SK-MEL-5 (cell line): ENCODE data around the gene NTN1. TPM values are rescaled to one million over a fixed set of nuclear protein-coding genes. Genes with fewer than 3 reads are reported as not detected.

ENCODE experiments used
- DNase-seq: peaks from one replicate; pipeline ENCODE4 v3.0.0-alpha.2; 2016; ENCODE audit warnings: low read depth, low spot score
- in situ Hi-C: cut with HindIII; loops from 2 replicates; pipeline ENCODE4 v1.10.0; 2016; ENCODE audit warnings: low sequenced_read_pairs, high pct_unique_total_duplicates, low pct_unique_long_range_greater_than_20kb
- total RNA-seq: library from RNA; depleted of rRNA; stranded (reverse); fragments of >200 nt; shearing (Covaris generic); gene quantifications from 2 replicates; pipeline ENCODE4 v1.2.3, GENCODE V29; 2014

Gene NTN1
- total RNA-seq, 1 experiment from 2014 or later: 5.9 TPM

- DNase-seq: no peak
- in situ Hi-C loops: no loop called here
Measured at GRCh38 chr17:9209781-9210370, 188.6 kb downstream of the NTN1 start.

- in situ Hi-C loops: no loop called here
- no peak for DNase-seq
Measured at GRCh38 chr17:9211133-9211765, 189.9 kb downstream of the NTN1 start.

DNA sequence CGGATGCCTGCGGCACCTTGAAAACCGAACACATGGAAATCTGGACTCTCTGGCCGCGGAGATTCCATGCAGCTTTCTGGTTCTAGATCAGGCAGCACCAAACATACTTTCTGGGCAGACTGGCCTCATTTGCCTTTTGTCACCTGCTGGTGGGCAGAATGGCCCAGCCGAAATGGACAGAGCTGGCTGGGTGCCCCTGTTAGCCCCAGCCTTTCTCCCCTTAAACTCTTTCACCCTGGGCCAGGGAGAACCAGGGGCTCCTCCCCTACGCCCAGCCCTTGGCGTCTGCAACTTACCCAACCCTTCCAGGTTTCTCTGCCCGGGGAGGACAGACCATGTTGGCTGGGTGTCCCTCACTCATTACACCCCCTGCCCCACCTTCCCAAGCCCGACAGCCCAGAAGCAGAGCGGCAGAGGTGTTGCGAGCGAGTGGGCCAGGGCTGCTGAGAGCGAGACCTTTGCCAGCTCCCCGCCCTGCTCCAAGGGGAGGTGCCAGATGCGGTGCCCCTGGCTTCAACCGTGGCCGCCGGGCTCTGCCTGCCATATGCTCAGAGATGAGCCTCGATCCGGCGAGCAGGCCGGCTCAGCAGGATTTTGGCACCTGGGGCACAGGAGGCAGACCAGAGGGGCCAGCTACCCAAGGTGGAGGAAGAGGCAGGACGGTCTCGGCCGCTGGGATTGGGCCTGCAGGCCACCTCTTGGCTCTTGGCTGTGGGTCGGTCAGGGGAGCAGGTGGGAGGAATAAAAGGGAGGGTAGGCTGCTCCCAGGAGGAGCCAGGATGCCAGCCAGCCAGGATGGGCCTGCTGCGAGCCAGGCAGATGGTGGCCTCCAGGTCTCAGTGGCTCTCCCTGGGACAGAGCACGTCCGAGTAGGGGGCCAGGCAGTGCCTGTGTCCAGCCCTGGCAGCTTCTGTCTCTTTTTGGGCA, 191.3 kb downstream of the NTN1 start:
- in situ Hi-C loops: no loop called here
- no peak for DNase-seq

- DNase-seq: no peak
- in situ Hi-C loops: no loop called here
Measured at GRCh38 chr17:9213303-9213640, 192.0 kb downstream of the NTN1 start.

GRCh38 chr17:9215465-9215864, 194.2 kb downstream of the NTN1 start:
- in situ Hi-C loops: no loop called here
- no peak for DNase-seq

DNA sequence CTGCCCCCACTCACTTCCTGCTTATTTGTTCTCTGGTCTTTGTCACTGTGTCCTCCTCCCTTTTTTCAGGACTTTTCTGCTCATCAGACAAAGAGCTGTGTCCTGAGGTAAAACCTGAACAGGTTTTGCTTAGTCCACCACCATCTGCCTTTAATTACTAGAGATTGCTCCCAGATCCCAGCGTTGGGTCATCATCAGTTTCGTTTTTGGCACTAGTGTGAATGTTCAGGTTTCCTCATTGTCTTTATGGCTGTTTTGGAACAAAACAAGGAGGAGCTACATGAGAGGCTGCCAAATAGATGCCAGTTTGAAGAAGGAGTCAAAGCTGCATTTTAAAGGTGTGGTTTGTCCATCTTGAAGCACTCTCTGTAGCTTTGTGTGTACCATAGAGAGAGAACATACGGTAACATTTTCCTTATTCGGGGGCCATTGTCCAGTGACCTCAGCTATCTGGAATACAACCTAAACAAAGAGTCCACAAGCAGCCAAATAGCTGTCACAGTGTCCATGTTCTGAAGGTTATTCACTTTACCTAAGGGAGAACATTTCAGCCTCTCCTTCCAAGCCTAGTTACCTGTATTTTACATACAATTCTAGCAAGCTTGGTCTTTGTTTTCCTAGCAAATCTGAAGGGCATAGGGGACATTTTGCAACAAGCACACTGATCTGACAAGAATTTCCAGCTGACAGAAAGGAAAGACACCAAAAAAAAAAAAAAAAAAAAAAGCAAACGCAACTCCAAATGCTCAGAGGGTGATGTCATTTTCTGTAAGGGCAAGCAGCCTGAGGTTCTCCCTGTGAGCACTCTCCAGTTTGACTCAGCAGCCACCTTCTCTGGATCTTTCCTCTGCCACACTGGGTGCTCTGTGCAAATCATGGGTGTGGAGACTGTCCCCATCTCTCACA, 196.1 kb downstream of the NTN1 start:
- no peak for DNase-seq
- in situ Hi-C loops: no loop called here

- no peak for DNase-seq
- in situ Hi-C loops: no loop called here
Measured at GRCh38 chr17:9218064-9218635, 196.8 kb downstream of the NTN1 start.

DNA sequence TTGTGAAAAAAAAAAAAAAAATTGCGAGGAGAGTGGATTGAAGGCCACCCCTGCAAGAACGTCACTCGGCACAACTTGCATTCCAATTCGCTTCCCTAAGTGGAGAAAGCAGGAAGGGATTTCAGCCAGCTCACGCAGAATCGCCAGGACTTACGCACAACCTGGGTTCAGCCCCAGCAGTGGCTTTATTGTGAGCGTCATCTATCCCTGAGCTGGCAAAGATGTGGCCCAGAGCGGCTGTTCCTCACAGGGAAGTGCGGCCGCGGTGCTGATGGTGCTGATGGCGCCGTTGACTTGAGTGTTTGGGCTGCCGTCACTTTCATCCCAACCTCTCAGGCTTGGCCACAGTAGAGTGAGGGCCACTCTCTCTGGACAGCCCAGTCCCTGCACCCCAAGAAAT, 197.6 kb downstream of the NTN1 start:
- in situ Hi-C loops: no loop called here
- no peak for DNase-seq

- in situ Hi-C loops: no loop called here
- no peak for DNase-seq
Measured at GRCh38 chr17:9219631-9220397, 198.5 kb downstream of the NTN1 start.

GRCh38 chr17:9220398-9221146, 199.3 kb downstream of the NTN1 start:
- in situ Hi-C loops: no loop called here
- DNase-seq: no peak

- no peak for DNase-seq
- in situ Hi-C loops: no loop called here
Measured at GRCh38 chr17:9221147-9221921, 200.0 kb downstream of the NTN1 start.

- in situ Hi-C loops: no loop called here
- no peak for DNase-seq
Measured at GRCh38 chr17:9221922-9222180, 200.5 kb downstream of the NTN1 start.

GRCh38 chr17:9223531-9223930, 202.2 kb downstream of the NTN1 start:
- DNase-seq: no peak
- in situ Hi-C loops: no loop called here

GRCh38 chr17:9224485-9224884, 203.2 kb downstream of the NTN1 start:
- in situ Hi-C loops: no loop called here
- DNase-seq: no peak

- DNase-seq: no peak
- in situ Hi-C loops: no loop called here
Measured at GRCh38 chr17:9225305-9226101, 204.2 kb downstream of the NTN1 start.
